HG02938 (cell line): ENCODE measurements around the gene RIC8B.
A peak's percentile ranks its signal among the peaks of the same experiment; 100 is the strongest.
"Not testable (repeated sequence)": the region's sequence is repeated elsewhere in the genome, so short reads cannot be mapped to it uniquely, and the experiment has no call there.

Experiments
- ATAC-seq: cut with Tn5 transposase; IDR thresholded peaks from one replicate; pipeline ENCODE4 v1.9.1; 2021; ENCODE audit warnings: mild to moderate bottlenecking, moderate library complexity; ENCODE audit not compliant: unreplicated experiment

The RIC8B gene

DNA sequence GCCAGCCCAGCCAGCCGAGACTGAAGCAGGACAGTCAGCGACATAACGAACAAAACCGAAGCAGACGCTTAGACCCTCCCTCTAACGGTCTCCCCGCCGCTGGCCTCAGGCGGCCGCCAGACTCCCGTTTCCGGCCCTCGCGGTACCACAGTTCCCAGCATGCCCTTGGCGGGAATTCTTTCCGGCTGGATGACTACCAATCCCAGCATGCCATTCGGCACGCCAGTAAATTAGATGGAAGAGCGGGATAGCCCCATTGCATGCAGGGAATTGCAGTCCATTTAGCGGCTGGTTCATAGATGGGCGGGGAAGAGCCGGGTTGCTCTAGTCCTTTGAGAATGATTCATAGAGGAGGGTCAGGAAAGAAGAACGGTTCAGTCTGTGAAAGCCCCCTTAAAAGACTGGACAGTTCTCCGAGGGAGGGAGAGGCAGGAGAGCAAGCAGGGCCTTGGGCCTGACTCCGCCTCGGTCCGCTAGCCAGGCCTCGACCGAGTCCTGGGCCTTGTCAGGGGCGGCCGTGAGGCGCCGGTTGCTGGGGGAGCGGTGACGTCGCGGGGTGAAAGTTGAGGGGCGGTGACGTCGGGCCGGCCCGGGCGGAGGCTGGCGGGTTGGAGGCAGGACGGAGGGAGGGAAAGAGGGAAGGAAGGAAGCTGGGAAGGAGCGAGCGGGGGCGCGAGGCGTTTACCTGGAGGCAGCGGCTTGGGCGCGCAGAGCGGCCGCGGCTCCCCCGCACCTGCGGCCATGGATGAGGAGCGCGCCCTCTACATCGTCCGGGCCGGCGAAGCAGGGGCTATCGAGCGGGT lies at the start of gene RIC8B:
RIC8B (plus strand) TSS at position 678 of the 803 bp plus-strand sequence; CDS start at position 742, 64 bp downstream.
- peak; percentile 82 for ATAC-seq

GRCh38 chr12:106724934-106725333 lies 49.5 kb upstream of the RIC8B start:
- no peak for ATAC-seq

DNA sequence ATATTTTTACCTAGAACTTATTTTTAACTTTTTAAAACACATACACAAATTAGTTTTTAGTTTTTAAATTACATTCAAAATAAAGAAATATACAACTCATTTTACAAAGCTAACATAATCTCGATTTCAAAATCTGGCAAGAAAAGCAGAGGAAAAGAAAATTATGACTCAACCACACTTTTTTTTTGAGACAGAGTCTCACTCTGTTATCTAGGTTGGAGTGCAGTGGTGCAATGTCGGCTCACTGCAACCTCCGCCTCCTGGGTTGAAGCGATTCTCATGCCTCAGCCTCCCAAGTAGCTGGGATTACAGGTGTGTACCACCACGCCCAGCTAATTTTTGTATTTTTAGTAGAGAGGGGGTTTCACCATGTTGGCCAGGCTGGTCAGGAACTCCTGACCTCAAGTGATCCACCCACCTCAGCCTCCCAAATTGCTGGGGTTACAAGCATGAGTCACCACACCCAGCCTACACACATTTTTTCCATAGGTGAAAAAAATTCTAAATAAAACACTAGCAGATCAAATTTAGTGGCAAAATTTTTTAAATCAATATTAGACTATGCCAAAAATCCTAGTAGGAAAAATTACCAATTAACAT lies 47.8 kb upstream of the RIC8B start:
- not testable (repeated sequence) for ATAC-seq

DNA sequence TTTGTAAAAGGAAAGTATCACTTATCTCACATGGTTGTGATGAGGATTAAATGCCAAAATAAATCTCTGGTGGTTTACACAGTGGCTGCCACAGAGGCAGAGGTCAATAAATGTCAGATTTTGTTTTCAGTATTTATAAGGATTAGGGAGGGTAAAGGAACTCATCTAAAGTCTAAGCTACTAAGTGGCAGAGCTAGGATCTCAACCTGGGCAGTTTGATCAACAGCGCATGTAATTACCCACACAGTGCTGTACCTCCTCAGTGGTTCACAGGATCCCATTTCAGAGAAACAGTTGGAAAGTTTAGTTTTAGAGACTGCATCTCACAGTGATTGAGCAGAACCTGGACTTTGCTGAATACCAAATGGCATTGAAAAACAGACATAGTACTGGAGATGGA lies 44.9 kb upstream of the RIC8B start:
- ATAC-seq: no peak

GRCh38 chr12:106732890-106733289 lies 41.6 kb upstream of the RIC8B start:
- ATAC-seq: no peak

GRCh38 chr12:106733660-106734059 lies 40.8 kb upstream of the RIC8B start:
- ATAC-seq: no peak

GRCh38 chr12:106736051-106736957 lies 38.2 kb upstream of the RIC8B start:
- ATAC-seq: no peak

DNA sequence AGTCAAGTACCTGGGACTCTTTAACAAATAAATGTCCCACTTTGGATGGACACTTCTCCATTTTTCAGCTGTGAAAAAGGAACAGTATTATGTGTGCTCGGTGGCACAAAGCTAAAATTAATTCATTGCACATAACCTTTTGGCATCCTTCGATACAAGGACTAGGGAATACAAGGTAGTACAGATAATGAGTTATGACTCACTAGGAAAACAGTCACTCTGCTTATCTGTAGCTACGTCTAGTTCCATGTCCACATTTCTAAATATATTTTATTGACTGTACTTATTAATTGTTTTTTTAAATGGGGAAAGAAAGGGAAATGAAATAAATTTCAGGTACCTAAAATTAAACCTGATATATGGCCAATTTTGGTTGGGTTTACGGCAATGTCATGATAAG lies 35.2 kb upstream of the RIC8B start:
- ATAC-seq: no peak

DNA sequence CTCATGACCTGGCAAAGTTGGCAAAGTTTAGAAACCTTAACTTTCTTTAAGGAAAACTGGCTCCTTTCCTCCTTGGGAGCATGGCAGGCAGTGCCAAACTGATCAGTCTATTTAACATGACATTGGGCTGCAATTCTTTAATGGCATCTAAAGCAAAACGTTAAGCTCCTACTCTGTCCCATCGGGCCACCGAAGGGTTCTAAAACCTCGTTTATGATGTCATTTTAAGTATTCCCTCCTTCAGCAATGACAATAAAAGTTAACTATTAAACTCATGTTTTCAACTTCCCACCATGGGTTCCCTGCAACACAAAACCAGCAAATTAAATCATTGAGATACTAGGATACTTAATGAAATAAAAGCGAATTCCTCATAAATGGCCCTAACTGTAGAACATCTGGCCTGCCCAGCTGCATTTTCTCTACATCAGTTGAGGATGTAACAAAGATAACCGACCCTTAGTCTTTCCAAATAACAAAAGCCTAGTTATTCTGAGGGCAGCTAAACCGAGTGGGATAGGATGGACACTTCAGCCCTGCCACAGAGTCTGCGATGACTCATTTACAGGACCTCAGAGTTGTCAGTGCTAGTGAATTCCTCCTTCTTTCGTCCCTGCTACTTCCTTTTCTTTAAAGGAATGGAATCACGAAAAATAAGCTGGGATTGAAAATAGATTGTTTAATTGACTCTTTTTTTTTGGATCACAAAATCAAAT lies 34.5 kb upstream of the RIC8B start:
- ATAC-seq: no peak

- no peak for ATAC-seq
Observed at GRCh38 chr12:106740818-106741217, 33.7 kb upstream of the RIC8B start.

DNA sequence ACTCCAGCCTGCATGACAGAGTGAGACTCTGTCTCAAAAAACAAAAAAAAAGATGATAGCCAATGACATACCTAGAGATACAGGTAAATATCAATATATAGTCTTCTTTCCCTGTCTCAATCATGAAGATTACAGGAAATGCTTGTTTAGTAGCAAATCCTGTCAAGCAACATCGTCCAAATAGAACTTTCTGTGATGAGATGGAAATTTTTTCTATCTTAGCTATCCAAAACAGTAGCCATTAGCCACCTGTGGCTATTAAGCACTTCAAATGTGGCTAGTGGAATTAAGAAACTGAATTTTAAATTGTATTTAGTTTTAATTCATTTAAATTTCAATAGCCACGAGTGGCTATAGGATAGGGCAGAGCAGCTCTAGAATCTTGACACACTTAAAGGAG lies 33.2 kb upstream of the RIC8B start:
- ATAC-seq: no peak

DNA sequence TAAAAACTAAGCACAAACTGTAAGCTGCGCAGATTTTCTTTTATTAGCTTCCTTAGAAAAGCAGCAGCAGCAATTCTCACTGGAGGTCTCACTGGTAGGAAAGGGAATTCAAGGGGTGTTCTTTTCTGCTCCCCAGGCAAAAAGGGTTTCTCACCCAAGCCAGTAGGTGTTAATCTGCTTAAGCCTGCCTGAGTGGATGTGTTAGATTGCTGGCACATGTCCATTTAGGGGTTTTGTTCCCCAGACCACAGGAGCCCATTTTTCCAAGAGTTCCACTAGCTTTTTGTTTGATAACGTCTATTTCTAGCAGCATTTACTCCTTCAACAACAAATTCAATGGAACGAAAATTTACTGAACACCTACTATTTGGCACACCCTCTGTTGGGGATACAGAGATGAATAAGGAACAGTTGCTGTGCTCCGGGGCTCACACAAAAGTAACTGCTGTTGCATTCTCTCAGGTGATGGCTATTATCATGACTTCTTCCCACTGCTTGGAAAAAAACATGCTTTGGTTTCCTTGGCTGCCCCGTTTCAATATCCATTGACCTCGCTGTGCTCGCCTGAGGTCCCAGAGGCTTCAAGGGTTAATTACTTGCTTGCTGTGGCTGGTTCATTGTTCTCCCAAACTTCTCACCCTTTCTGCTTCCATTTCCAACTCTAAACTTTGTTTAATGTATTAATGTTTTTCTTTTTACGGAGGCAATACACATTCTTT lies 31.1 kb upstream of the RIC8B start:
- no peak for ATAC-seq

DNA sequence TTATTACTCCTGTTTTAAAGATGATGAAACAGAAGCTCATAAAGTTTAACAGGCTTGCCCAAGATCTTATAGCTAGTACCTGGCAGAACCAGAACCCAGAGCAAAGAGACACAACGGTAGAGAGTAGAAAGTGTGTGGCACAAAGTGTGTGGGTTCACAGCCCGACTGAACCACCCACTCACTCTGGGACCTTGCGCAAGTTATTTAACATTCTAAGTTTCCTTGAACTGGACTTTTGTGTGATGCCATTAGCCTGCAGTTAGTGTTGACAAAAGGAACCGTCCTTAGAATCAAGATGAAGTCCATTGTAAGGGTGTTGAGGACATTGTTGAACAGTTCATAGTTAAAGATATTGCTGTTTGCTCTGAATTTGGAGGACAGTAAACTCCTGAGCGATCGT lies 29.9 kb upstream of the RIC8B start:
- no peak for ATAC-seq

- ATAC-seq: no peak
Observed at GRCh38 chr12:106745181-106745745, 29.2 kb upstream of the RIC8B start.

DNA sequence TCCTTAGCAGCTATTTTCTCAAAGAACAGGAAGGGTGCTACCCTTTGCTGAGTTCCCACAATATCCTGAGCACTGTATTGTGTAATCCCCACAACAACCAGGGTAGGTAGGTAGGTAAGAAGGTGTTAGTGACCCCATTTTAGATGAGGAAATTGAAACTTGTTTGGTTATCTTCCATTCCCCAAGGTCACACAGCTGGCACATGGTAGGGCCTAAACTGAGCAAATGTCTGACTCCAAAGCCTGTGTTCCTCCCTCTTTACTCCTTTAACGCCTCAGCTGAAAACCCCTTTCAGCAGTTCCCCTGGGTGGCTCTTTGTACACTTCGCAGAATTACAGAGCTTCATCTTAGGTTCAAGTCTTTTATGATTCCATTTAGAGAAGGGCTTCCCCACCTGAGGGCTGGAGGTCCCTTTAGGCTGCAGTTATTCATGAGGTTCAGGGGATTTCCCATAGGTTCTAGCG lies 26.5 kb upstream of the RIC8B start:
- no peak for ATAC-seq

GRCh38 chr12:106750524-106750923 lies 24.0 kb upstream of the RIC8B start:
- no peak for ATAC-seq

DNA sequence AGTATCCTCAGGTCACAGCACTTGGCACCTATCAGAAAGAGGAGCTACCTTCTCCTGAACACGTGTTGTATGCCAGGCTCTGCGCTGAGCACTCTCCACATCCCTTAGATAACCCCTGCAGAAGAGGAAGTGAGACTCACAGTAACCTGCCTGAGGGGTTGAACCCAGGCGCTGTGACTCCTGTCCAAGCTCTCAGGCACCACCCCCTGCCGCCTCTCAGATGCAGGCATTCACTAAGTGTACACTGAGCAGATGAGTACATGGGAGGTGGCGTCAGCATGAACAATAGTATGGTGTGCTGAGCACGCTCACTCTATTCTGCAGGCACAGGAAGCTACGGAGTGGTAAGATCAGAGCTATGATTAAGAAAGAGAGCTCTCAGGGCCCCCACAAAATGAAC lies 21.0 kb upstream of the RIC8B start:
- ATAC-seq: peak; percentile 89

- ATAC-seq: no peak
Observed at GRCh38 chr12:106754331-106754730, 20.2 kb upstream of the RIC8B start.

- no peak for ATAC-seq
Observed at GRCh38 chr12:106757623-106758348, 16.7 kb upstream of the RIC8B start.
